CD4-positive, alpha-beta T cell (primary cell): Measurements from ENCODE around the gene EPB41L4B. TPM values are rescaled to one million over a fixed set of nuclear protein-coding genes. Genes with fewer than 3 reads are reported as not detected.

Source experiments
- ATAC-seq: fragments of 200-7000 bp; cut with Tn5 transposase; one replicate; pipeline ENCODE4 v1.10.0; 2022; ENCODE audit warnings: mild to moderate bottlenecking; ENCODE audit not compliant: poor library complexity
- CTCF ChIA-PET: fragments of 350-600 bp; sonication (Branson Sonifier 250); formaldehyde crosslinking; loops from one replicate; lab custom pipeline; 2021; ENCODE audit warnings: antibody characterized with exemption, inconsistent platforms; lab: Charles Lee
- POLR2A ChIA-PET: fragments of 350-600 bp; sonication (Branson Sonifier 250); formaldehyde crosslinking; loops from one replicate; lab custom pipeline; 2021; ENCODE audit warnings: antibody characterized with exemption, inconsistent platforms; lab: Charles Lee
- DNase-seq, 14 experiments: peaks; one replicate each; pipeline ENCODE4 v3.0.0-alpha.2; 2013 to 2020; ENCODE audit warnings: mixed read lengths in 2 of 14
- H3K27ac ChIP-seq, 2 donors: one replicate each; pipeline versions ENCODE4 v1.5.1 to v1.7.0; 2013; ENCODE audit warnings: low read length in 2 of 2, low read depth in 1 of 2, mild to moderate bottlenecking in 1 of 2
- H3K27me3 ChIP-seq, 2 experiments: 1 replicate in 1 of 2; 2 replicates in 1 of 2; pipeline versions ENCODE4 v1.6.1 to v1.7.0; 2013; ENCODE audit warnings: low read length in 2 of 2, control low read depth in 1 of 2, mild to moderate bottlenecking in 1 of 2, moderate library complexity in 1 of 2; ENCODE audit not compliant: insufficient read depth in 2 of 2, control insufficient read depth in 1 of 2
- H3K36me3 ChIP-seq: one replicate; pipeline ENCODE4 v1.6.1; 2013; ENCODE audit warnings: low read length, control low read depth; ENCODE audit not compliant: insufficient read depth
- H3K4me1 ChIP-seq: one replicate; pipeline ENCODE4 v1.6.1; 2013; ENCODE audit warnings: low read length, control low read depth; ENCODE audit not compliant: insufficient read depth
- H3K4me3 ChIP-seq: one replicate; pipeline ENCODE4 v1.5.1; 2013; ENCODE audit warnings: mild to moderate bottlenecking, low read length, moderate library complexity
- H3K9me3 ChIP-seq, 2 experiments: 1 replicate in 1 of 2; 2 replicates in 1 of 2; pipeline versions ENCODE4 v1.6.1 to v1.7.0; 2013; ENCODE audit warnings: low read length in 2 of 2, mild to moderate bottlenecking in 2 of 2, control low read depth in 1 of 2, moderate library complexity in 1 of 2; ENCODE audit not compliant: control insufficient read depth in 1 of 2, insufficient read depth in 1 of 2
- H3K27ac Mint-ChIP-seq: one replicate; pipeline ENCODE4 v1.8.0; 2020; ENCODE audit warnings: mixed read lengths
- H3K27me3 Mint-ChIP-seq: one replicate; pipeline ENCODE4 v1.8.0; 2021; ENCODE audit warnings: mixed read lengths
- H3K36me3 Mint-ChIP-seq: one replicate; pipeline ENCODE4 v1.8.0; 2021; ENCODE audit warnings: low read depth, mixed read lengths
- H3K4me1 Mint-ChIP-seq: one replicate; pipeline ENCODE4 v1.8.0; 2021; ENCODE audit warnings: low read depth, mixed read lengths
- H3K4me3 Mint-ChIP-seq: one replicate; pipeline ENCODE4 v1.8.0; 2020; ENCODE audit warnings: mild to moderate bottlenecking, mixed read lengths
- H3K9me3 Mint-ChIP-seq: one replicate; pipeline ENCODE4 v1.8.0; 2020; ENCODE audit warnings: mixed read lengths
- CTCF ChIP-seq: fragments of 200-600 bp; IDR thresholded peaks from one replicate; pipeline ENCODE4 v1.8.0; 2022; ENCODE audit warnings: antibody characterized with exemption, mild to moderate bottlenecking
- intact Hi-C, 2 experiments: fragments of 100-400 bp; cut with DNase I in 1 of 2; cut with micrococcal nuclease in 1 of 2; formaldehyde crosslinking; loops; one replicate each; pipeline versions ENCODE4 v1.15.1 to v1.9.0; 2023 to 2025; cut with DNase I, micrococcal nuclease
- total RNA-seq, 174 experiments: library from RNA in 2 of 174; stranded (reverse) in 2 of 174; gene quantifications; one replicate each; pipeline ENCODE4 v1.2.3 and lab custom pipeline; 2021 to 2026

Gene EPB41L4B
- total RNA-seq, 2 experiments from 2014 or later = not detected

- H3K4me1 Mint-ChIP-seq = peaks cover 15% of the 10 kb centered on the region
- no peak for TF ChIP-seq CTCF
- Histone ChIP-seq H3K27ac (no peak overlapping the region), H3K4me3 (no peak overlapping the region), H3K4me1 (peaks cover 12% of the 10 kb centered on the region), H3K36me3 (no peaks in the 10 kb centered on the region), H3K9me3 (peaks cover 0 to 8% of the 10 kb centered on the region in 2 experiments), H3K27me3 (peaks cover 45 to 54% of the 10 kb centered on the region in 2 experiments)
- ChIA-PET CTCF (no interaction called here), POLR2A (no interaction called here)
- H3K27me3 Mint-ChIP-seq = peaks cover 79% of the 10 kb centered on the region
- DNase-seq = no peak
- no peaks in the 10 kb centered on the region for H3K9me3 Mint-ChIP-seq
- peak overlapping the region; percentile 48 for H3K4me3 Mint-ChIP-seq
- no peak for ATAC-seq
- no peak overlapping the region for H3K27ac Mint-ChIP-seq
- H3K36me3 Mint-ChIP-seq = no peaks in the 10 kb centered on the region
- intact Hi-C loops = no loop called here
These were observed 3.4 kb downstream of the EPB41L4B start for GRCh38 chr9:109317311-109317978.

- Histone ChIP-seq H3K4me1 (peaks cover 12% of the 10 kb centered on the region), H3K27me3 (peaks cover 44 to 45% of the 10 kb centered on the region in 2 experiments), H3K27ac (no peak overlapping the region), H3K36me3 (no peaks in the 10 kb centered on the region), H3K4me3 (no peak overlapping the region), H3K9me3 (peaks cover 0 to 8% of the 10 kb centered on the region in 2 experiments)
- Mint-ChIP-seq H3K4me3 (no peak overlapping the region), H3K4me1 (peaks cover 12% of the 10 kb centered on the region), H3K9me3 (no peaks in the 10 kb centered on the region), H3K36me3 (no peaks in the 10 kb centered on the region), H3K27ac (no peak overlapping the region), H3K27me3 (peaks cover 73% of the 10 kb centered on the region)
- POLR2A ChIA-PET = no interaction called here
- intact Hi-C loops = no loop called here
- CTCF ChIA-PET = no interaction called here
- no peak for ATAC-seq
- no peak for TF ChIP-seq CTCF
- DNase-seq = no peak
These were observed 4.6 kb downstream of the EPB41L4B start for GRCh38 chr9:109316207-109316640.

- DNase-seq = no peak
- no peaks in the 10 kb centered on the region for H3K9me3 Mint-ChIP-seq
- no peak overlapping the region for H3K27ac Mint-ChIP-seq
- H3K4me3 ChIP-seq = no peak overlapping the region
- peaks cover 72% of the 10 kb centered on the region for H3K27me3 Mint-ChIP-seq
- H3K4me1 ChIP-seq = peaks cover 8% of the 10 kb centered on the region
- H3K9me3 ChIP-seq = peaks cover 0 to 8% of the 10 kb centered on the region in 2 experiments
- H3K4me3 Mint-ChIP-seq = no peak overlapping the region
- POLR2A ChIA-PET = no interaction called here
- no peak for TF ChIP-seq CTCF
- H3K4me1 Mint-ChIP-seq = peaks cover 8% of the 10 kb centered on the region
- peaks cover 43 to 45% of the 10 kb centered on the region in 2 experiments for H3K27me3 ChIP-seq
- ATAC-seq = no peak
- H3K36me3 ChIP-seq = no peaks in the 10 kb centered on the region
- H3K36me3 Mint-ChIP-seq = no peaks in the 10 kb centered on the region
- intact Hi-C loops = no loop called here
- no peak overlapping the region for H3K27ac ChIP-seq
- CTCF ChIA-PET = no interaction called here
These were observed 5.2 kb downstream of the EPB41L4B start for GRCh38 chr9:109315480-109316206.
